Activated gamma-delta T cell treated with Interleukin-2 at 50 U/mL for 16 hours (primary cell): ENCODE data around the gene LMOD1.
"Not testable (repeated sequence)": the region's sequence is repeated elsewhere in the genome, so short reads cannot be mapped to it uniquely, and the experiment has no call there.

Source experiments
- DNase-seq: peaks from one replicate; pipeline ENCODE4 v3.0.0-alpha.2; 2020

Gene LMOD1

GRCh38 chr1:201912832-201913231 is 33.5 kb downstream of the LMOD1 start:
- DNase-seq: no peak

GRCh38 chr1:201911826-201912571 is 34.3 kb downstream of the LMOD1 start:
- no peak for DNase-seq

- no peak for DNase-seq
Observed at GRCh38 chr1:201907621-201908020, 38.7 kb downstream of the LMOD1 start.

- no peak for DNase-seq
Observed at GRCh38 chr1:201906336-201906735, 40.0 kb downstream of the LMOD1 start.

GRCh38 chr1:201905234-201905890 is 41.0 kb downstream of the LMOD1 start:
- DNase-seq: no peak

- DNase-seq: no peak
Observed at GRCh38 chr1:201904579-201904978, 41.8 kb downstream of the LMOD1 start.

- DNase-seq: no peak
Observed at GRCh38 chr1:201903135-201903534, 43.2 kb downstream of the LMOD1 start.

- no peak for DNase-seq
Observed at GRCh38 chr1:201902198-201902597, 44.1 kb downstream of the LMOD1 start.

- DNase-seq: not testable (repeated sequence)
Observed at GRCh38 chr1:201901036-201901435, 45.3 kb downstream of the LMOD1 start.

GRCh38 chr1:201900476-201900875 is 45.9 kb downstream of the LMOD1 start:
- no peak for DNase-seq

GRCh38 chr1:201899683-201900429 is 46.5 kb downstream of the LMOD1 start:
- DNase-seq: no peak

- no peak for DNase-seq
Observed at GRCh38 chr1:201898992-201899391, 47.4 kb downstream of the LMOD1 start.

GRCh38 chr1:201898240-201898894 is 48.0 kb downstream of the LMOD1 start:
- DNase-seq: no peak

- DNase-seq: no peak
Observed at GRCh38 chr1:201896951-201897391, 49.4 kb downstream of the LMOD1 start.

GRCh38 chr1:201895913-201896807 is 50.2 kb downstream of the LMOD1 start:
- peak; percentile 76 for DNase-seq

GRCh38 chr1:201895120-201895665 is 51.2 kb downstream of the LMOD1 start:
- no peak for DNase-seq

GRCh38 chr1:201894343-201895119 is 51.8 kb downstream of the LMOD1 start:
- no peak for DNase-seq

- no peak for DNase-seq
Observed at GRCh38 chr1:201893431-201893830, 52.9 kb downstream of the LMOD1 start.

GRCh38 chr1:201892211-201892610 is 54.1 kb downstream of the LMOD1 start:
- no peak for DNase-seq

- no peak for DNase-seq
Observed at GRCh38 chr1:201891451-201892045, 54.8 kb downstream of the LMOD1 start.
